CD4-positive, alpha-beta T cell treated with Interleukin-17A for 4 hours (primary cell): ENCODE results near the gene ENTPD6.

Source experiments
- DNase-seq: peaks from one replicate; pipeline ENCODE4 v3.0.0-alpha.2; 2020; ENCODE audit warnings: mixed read lengths

Gene ENTPD6

GRCh38 chr20:25244976-25245375 lies 49.5 kb downstream of the ENTPD6 start:
- no peak for DNase-seq

GRCh38 chr20:25245461-25245860 lies 49.9 kb downstream of the ENTPD6 start:
- no peak for DNase-seq

- DNase-seq, result no peak
Measured at GRCh38 chr20:25246182-25246999, 50.9 kb downstream of the ENTPD6 start.

- DNase-seq, result peak; percentile 39
Measured at GRCh38 chr20:25247000-25247517, 51.5 kb downstream of the ENTPD6 start.

GRCh38 chr20:25247518-25247955 lies 52.0 kb downstream of the ENTPD6 start:
- DNase-seq, result peak; percentile 47

GRCh38 chr20:25247956-25248785 lies 52.7 kb downstream of the ENTPD6 start, which contains the start of gene PYGB:
TSS of gene PYGB (plus strand) at chr20:25248085. CDS start at chr20:25248179, 94 bp downstream.
- DNase-seq, result peak; percentile 80

GRCh38 chr20:25248786-25249172 lies 53.3 kb downstream of the ENTPD6 start:
- DNase-seq, result no peak

- no peak for DNase-seq
Measured at GRCh38 chr20:25249198-25249931, 53.9 kb downstream of the ENTPD6 start.

- no peak for DNase-seq
Measured at GRCh38 chr20:25250508-25250907, 55.0 kb downstream of the ENTPD6 start.

GRCh38 chr20:25251019-25251418 lies 55.5 kb downstream of the ENTPD6 start:
- DNase-seq, result no peak

- DNase-seq, result no peak
Measured at GRCh38 chr20:25251558-25251957, 56.0 kb downstream of the ENTPD6 start.

- DNase-seq, result no peak
Measured at GRCh38 chr20:25252230-25252651, 56.7 kb downstream of the ENTPD6 start.

GRCh38 chr20:25252686-25253421 lies 57.3 kb downstream of the ENTPD6 start:
- DNase-seq, result no peak

- no peak for DNase-seq
Measured at GRCh38 chr20:25253606-25254275, 58.2 kb downstream of the ENTPD6 start.

- no peak for DNase-seq
Measured at GRCh38 chr20:25254571-25254970, 59.1 kb downstream of the ENTPD6 start.

GRCh38 chr20:25254986-25255680 lies 59.6 kb downstream of the ENTPD6 start:
- DNase-seq, result no peak

- no peak for DNase-seq
Measured at GRCh38 chr20:25256226-25256859, 60.8 kb downstream of the ENTPD6 start.

GRCh38 chr20:25257130-25257529 lies 61.6 kb downstream of the ENTPD6 start:
- no peak for DNase-seq

GRCh38 chr20:25257756-25258475 lies 62.4 kb downstream of the ENTPD6 start:
- no peak for DNase-seq

GRCh38 chr20:25258476-25258805 lies 62.9 kb downstream of the ENTPD6 start:
- DNase-seq, result no peak
